Erythroblast (primary cell): Measurements from ENCODE around the gene SNX32.

Experiments used
- GATA1 ChIP-seq: IDR thresholded peaks from 2 replicates; pipeline ENCODE4 v1.6.1; 2011; ENCODE audit warnings: low read depth, mild to moderate bottlenecking, control low read depth, low read length, moderate library complexity
- POLR2A ChIP-seq: IDR thresholded peaks from 2 replicates; pipeline ENCODE4 v1.6.1; 2011; ENCODE audit warnings: mild to moderate bottlenecking, low read length

- TF ChIP-seq POLR2A (no peak), GATA1 (no peak)
Observed at GRCh38 chr11:65790104-65790901, 43.5 kb upstream of the SNX32 start.
